ENCODE measurements around the gene FGF11.
"Not testable (repeated sequence)": the region's sequence is repeated elsewhere in the genome, so short reads cannot be mapped to it uniquely, and the experiment has no call there.

FGF11 gene

GRCh38 chr17:7466639-7467341 is 27.5 kb downstream of the FGF11 start:
- TF ChIP-seq GATA1 (IDR thresholded peaks at IDR 0.05; ENCODE audit: low read depth, low read length) (no peak), POLR2A (IDR thresholded peaks at IDR 0.05; ENCODE audit: low read length) (no peak)
- DNase-seq: peak; percentile 71 to 74

GRCh38 chr17:7467498-7467897 is 28.2 kb downstream of the FGF11 start:
- DNase-seq: no peak
- no peak for TF ChIP-seq GATA1 (IDR thresholded peaks at IDR 0.05; ENCODE audit: low read depth, low read length)
- TF ChIP-seq POLR2A (IDR thresholded peaks at IDR 0.05; ENCODE audit: low read length): no peak

- TF ChIP-seq POLR2A (IDR thresholded peaks at IDR 0.05; ENCODE audit: low read length): no peak
- TF ChIP-seq GATA1 (IDR thresholded peaks at IDR 0.05; ENCODE audit: low read depth, low read length): no peak
- no peak for DNase-seq
Observed at GRCh38 chr17:7468290-7468689, 29.0 kb downstream of the FGF11 start.

- no peak for DNase-seq
- TF ChIP-seq GATA1 (IDR thresholded peaks at IDR 0.05; ENCODE audit: low read depth, low read length) (no peak), POLR2A (IDR thresholded peaks at IDR 0.05; ENCODE audit: low read length) (no peak)
Observed at GRCh38 chr17:7468804-7469389, 29.6 kb downstream of the FGF11 start.

- not testable (repeated sequence) for DNase-seq
Observed at GRCh38 chr17:7469843-7470242, 30.5 kb downstream of the FGF11 start.

GRCh38 chr17:7470457-7470973 is 31.2 kb downstream of the FGF11 start:
- not testable (repeated sequence) for DNase-seq

GRCh38 chr17:7471729-7472128 is 32.4 kb downstream of the FGF11 start:
- DNase-seq: no peak
- no peak for TF ChIP-seq GATA1 (IDR thresholded peaks at IDR 0.05; ENCODE audit: low read depth, low read length)
- TF ChIP-seq POLR2A (IDR thresholded peaks at IDR 0.05; ENCODE audit: low read length): no peak

- not testable (repeated sequence) for DNase-seq
Observed at GRCh38 chr17:7474767-7475166, 35.5 kb downstream of the FGF11 start.

GRCh38 chr17:7475764-7476422 is 36.6 kb downstream of the FGF11 start:
- peak; percentile 92 to 95 for DNase-seq
- TF ChIP-seq GATA1 (IDR thresholded peaks at IDR 0.05; ENCODE audit: low read depth, low read length): peak; percentile 45
- TF ChIP-seq POLR2A (IDR thresholded peaks at IDR 0.05; ENCODE audit: low read length): peak; percentile 48

- TF ChIP-seq GATA1 (IDR thresholded peaks at IDR 0.05; ENCODE audit: low read depth, low read length) (no peak), POLR2A (IDR thresholded peaks at IDR 0.05; ENCODE audit: low read length) (no peak)
- DNase-seq: peak in 1 of 2 experiments; percentile 76
Observed at GRCh38 chr17:7476494-7476893, 37.2 kb downstream of the FGF11 start.

GRCh38 chr17:7476951-7477350 is 37.6 kb downstream of the FGF11 start:
- DNase-seq: no peak
- TF ChIP-seq GATA1 (IDR thresholded peaks at IDR 0.05; ENCODE audit: low read depth, low read length) (no peak), POLR2A (IDR thresholded peaks at IDR 0.05; ENCODE audit: low read length) (no peak)

GRCh38 chr17:7477392-7478275 is 38.3 kb downstream of the FGF11 start:
- TF ChIP-seq POLR2A (IDR thresholded peaks at IDR 0.05; ENCODE audit: low read length) (no peak), GATA1 (IDR thresholded peaks at IDR 0.05; ENCODE audit: low read depth, low read length) (no peak)
- peak; percentile 74 to 76 for DNase-seq

- peak; percentile 83 to 84 for DNase-seq
- no peak for TF ChIP-seq GATA1 (IDR thresholded peaks at IDR 0.05; ENCODE audit: low read depth, low read length)
- TF ChIP-seq POLR2A (IDR thresholded peaks at IDR 0.05; ENCODE audit: low read length): peak; percentile 50
Observed at GRCh38 chr17:7478276-7479212, 39.2 kb downstream of the FGF11 start.

All from erythroblast (primary cell).